HG03025 (cell line): ENCODE measurements around the gene PPP2R5A.
"Not testable (repeated sequence)": the region's sequence is repeated elsewhere in the genome, so short reads cannot be mapped to it uniquely, and the experiment has no call there.

ENCODE experiments used
- ATAC-seq: cut with Tn5 transposase; IDR thresholded peaks from one replicate; pipeline ENCODE4 v1.9.1; 2021; ENCODE audit warnings: mild to moderate bottlenecking, moderate library complexity; ENCODE audit not compliant: unreplicated experiment, low FRiP score

Gene PPP2R5A

GRCh38 chr1:212294983-212295382 is 9.8 kb downstream of the PPP2R5A start:
- no peak for ATAC-seq

- ATAC-seq = no peak
Measured at GRCh38 chr1:212295579-212295978, 10.4 kb downstream of the PPP2R5A start.

GRCh38 chr1:212297338-212297737 is 12.1 kb downstream of the PPP2R5A start:
- no peak for ATAC-seq

- no peak for ATAC-seq
Measured at GRCh38 chr1:212301580-212301979, 16.4 kb downstream of the PPP2R5A start.

- no peak for ATAC-seq
Measured at GRCh38 chr1:212302745-212303383, 17.7 kb downstream of the PPP2R5A start.

GRCh38 chr1:212305342-212305741 is 20.1 kb downstream of the PPP2R5A start:
- no peak for ATAC-seq

GRCh38 chr1:212305984-212306452 is 20.8 kb downstream of the PPP2R5A start:
- ATAC-seq = not testable (repeated sequence)

- no peak for ATAC-seq
Measured at GRCh38 chr1:212309967-212310366, 24.8 kb downstream of the PPP2R5A start.

- no peak for ATAC-seq
Measured at GRCh38 chr1:212310383-212310782, 25.2 kb downstream of the PPP2R5A start.

- ATAC-seq = no peak
Measured at GRCh38 chr1:212311836-212312497, 26.8 kb downstream of the PPP2R5A start.

GRCh38 chr1:212313616-212314015 is 28.4 kb downstream of the PPP2R5A start:
- ATAC-seq = no peak

- ATAC-seq = no peak
Measured at GRCh38 chr1:212315184-212315583, 30.0 kb downstream of the PPP2R5A start.

GRCh38 chr1:212315907-212316306 is 30.7 kb downstream of the PPP2R5A start:
- no peak for ATAC-seq

- no peak for ATAC-seq
Measured at GRCh38 chr1:212317916-212318315, 32.7 kb downstream of the PPP2R5A start.

- not testable (repeated sequence) for ATAC-seq
Measured at GRCh38 chr1:212321031-212321430, 35.8 kb downstream of the PPP2R5A start.

- no peak for ATAC-seq
Measured at GRCh38 chr1:212323066-212323465, 37.9 kb downstream of the PPP2R5A start.

GRCh38 chr1:212326541-212326940 is 41.3 kb downstream of the PPP2R5A start:
- ATAC-seq = no peak

- no peak for ATAC-seq
Measured at GRCh38 chr1:212328248-212328647, 43.0 kb downstream of the PPP2R5A start.

GRCh38 chr1:212329105-212329504 is 43.9 kb downstream of the PPP2R5A start:
- ATAC-seq = no peak

- no peak for ATAC-seq
Measured at GRCh38 chr1:212341090-212341489, 55.9 kb downstream of the PPP2R5A start.

GRCh38 chr1:212344905-212345304 is 59.7 kb downstream of the PPP2R5A start:
- ATAC-seq = no peak

GRCh38 chr1:212346601-212347000 is 61.4 kb downstream of the PPP2R5A start:
- ATAC-seq = no peak
